Head of caudate nucleus (tissue), 42 donors: Measurements from ENCODE around the gene WDR33.

Experiments
- DNase-seq, 42 donors: peaks; one replicate each; pipeline versions ENCODE4 v3.0.0 to v3.0.0-alpha.2; 2020 to 2021; ENCODE audit warnings: mixed read lengths in 7 of 42
- intact Hi-C: fragments of 100-400 bp; cut with DNase I; formaldehyde crosslinking; loops from one replicate; pipeline ENCODE4 v1.15.0; 2022

WDR33 gene

GRCh38 chr2:127654838-127655175, 156.2 kb downstream of the WDR33 start:
- intact Hi-C loops: loop anchor here (10.0 kb wide), 1 partner anchor 130 kb away; the partner anchor contains the start of gene IWS1
- peak in 2 of 42 donors; percentile 14 to 16 for DNase-seq

- intact Hi-C loops: loop anchor here (10.0 kb wide), 1 partner anchor 129 kb away; the partner anchor contains the start of gene IWS1
- peak in 1 of 42 donors; percentile 12 for DNase-seq
These were observed 156.7 kb downstream of the WDR33 start for GRCh38 chr2:127654084-127654837.

- intact Hi-C loops: loop anchor here (10.0 kb wide), 1 partner anchor 129 kb away; the partner anchor contains the start of gene IWS1
- DNase-seq: peak in 1 of 42 donors; percentile 5
These were observed 157.4 kb downstream of the WDR33 start for GRCh38 chr2:127653421-127654083.

- intact Hi-C loops: loop anchor here (10.0 kb wide), 1 partner anchor 128 kb away; the partner anchor contains the start of gene IWS1
- no peak for DNase-seq
These were observed 158.1 kb downstream of the WDR33 start for GRCh38 chr2:127652786-127653357.

GRCh38 chr2:127651971-127652550, 158.9 kb downstream of the WDR33 start:
- DNase-seq: peak; percentile 56 to 92 (median 80)
- intact Hi-C loops: loop anchor here (10.0 kb wide), 1 partner anchor 127 kb away; the partner anchor contains the start of gene IWS1

- DNase-seq: peak in 3 of 42 donors; percentile 33 to 62 (median 36)
- intact Hi-C loops: loop anchor here (10.0 kb wide), 1 partner anchor 127 kb away; the partner anchor contains the start of gene IWS1
These were observed 159.6 kb downstream of the WDR33 start for GRCh38 chr2:127651381-127651809.
